Parathyroid adenoma (tissue), 2 donors: ENCODE results near the gene BORCS8.

Experiments used
- H2AFZ ChIP-seq: fragments of 300-600 bp; sonication (generic); one replicate; pipeline ENCODE4 v1.7.0; 2017; ENCODE audit warnings: antibody characterized with exemption, mild to moderate bottlenecking
- H3K27ac ChIP-seq: fragments of 300-600 bp; sonication (generic); one replicate; pipeline ENCODE4 v1.7.0; 2017
- H3K27me3 ChIP-seq: fragments of 300-600 bp; sonication (generic); one replicate; pipeline ENCODE4 v1.7.0; 2017; ENCODE audit warnings: low read length; ENCODE audit not compliant: control insufficient read depth, insufficient read depth
- H3K36me3 ChIP-seq: fragments of 300-600 bp; sonication (generic); one replicate; pipeline ENCODE4 v1.7.0; 2017; ENCODE audit warnings: low read length; ENCODE audit not compliant: control insufficient read depth, insufficient read depth
- H3K4me1 ChIP-seq: fragments of 300-600 bp; sonication (generic); one replicate; pipeline ENCODE4 v1.7.0; 2017; ENCODE audit warnings: control low read depth
- H3K4me2 ChIP-seq: fragments of 300-600 bp; sonication (generic); one replicate; pipeline ENCODE4 v1.7.0; 2017; ENCODE audit warnings: low read length
- H3K4me3 ChIP-seq: fragments of 300-600 bp; sonication (generic); one replicate; pipeline ENCODE4 v1.7.0; 2017; ENCODE audit warnings: low read depth, low read length
- H3K79me2 ChIP-seq: fragments of 300-600 bp; sonication (generic); one replicate; pipeline ENCODE4 v1.7.0; 2017; ENCODE audit warnings: control low read depth
- H3K9ac ChIP-seq: fragments of 300-600 bp; sonication (generic); one replicate; pipeline ENCODE4 v1.7.0; 2017; ENCODE audit warnings: mild to moderate bottlenecking
- H3K9me3 ChIP-seq: fragments of 300-600 bp; sonication (generic); one replicate; pipeline ENCODE4 v1.7.0; 2017; ENCODE audit warnings: low read length; ENCODE audit not compliant: control insufficient read depth
- TF ChIP-seq, protein P1 (sequence below): fragments of 300-600 bp; sonication (generic); IDR thresholded peaks from one replicate; pipeline ENCODE4 v1.7.0; 2017; ENCODE audit warnings: antibody characterized with exemption, mild to moderate bottlenecking
- donor health status: primary hyperparathyroidism.

The BORCS8 gene

GRCh38 chr19:19227217-19227616 is 35.3 kb upstream of the BORCS8 start:
- Histone ChIP-seq H3K4me2 (no peak overlapping the region), H3K9ac (no peak overlapping the region), H3K27ac (no peak overlapping the region), H3K9me3 (no peaks in the 10 kb centered on the region), H3K79me2 (no peaks in the 10 kb centered on the region), H3K27me3 (no peaks in the 10 kb centered on the region), H3K4me3 (no peak overlapping the region), H2AFZ (no peak overlapping the region), H3K4me1 (peaks cover 6% of the 10 kb centered on the region), H3K36me3 (no peaks in the 10 kb centered on the region)
- TF ChIP-seq, protein P1, sequence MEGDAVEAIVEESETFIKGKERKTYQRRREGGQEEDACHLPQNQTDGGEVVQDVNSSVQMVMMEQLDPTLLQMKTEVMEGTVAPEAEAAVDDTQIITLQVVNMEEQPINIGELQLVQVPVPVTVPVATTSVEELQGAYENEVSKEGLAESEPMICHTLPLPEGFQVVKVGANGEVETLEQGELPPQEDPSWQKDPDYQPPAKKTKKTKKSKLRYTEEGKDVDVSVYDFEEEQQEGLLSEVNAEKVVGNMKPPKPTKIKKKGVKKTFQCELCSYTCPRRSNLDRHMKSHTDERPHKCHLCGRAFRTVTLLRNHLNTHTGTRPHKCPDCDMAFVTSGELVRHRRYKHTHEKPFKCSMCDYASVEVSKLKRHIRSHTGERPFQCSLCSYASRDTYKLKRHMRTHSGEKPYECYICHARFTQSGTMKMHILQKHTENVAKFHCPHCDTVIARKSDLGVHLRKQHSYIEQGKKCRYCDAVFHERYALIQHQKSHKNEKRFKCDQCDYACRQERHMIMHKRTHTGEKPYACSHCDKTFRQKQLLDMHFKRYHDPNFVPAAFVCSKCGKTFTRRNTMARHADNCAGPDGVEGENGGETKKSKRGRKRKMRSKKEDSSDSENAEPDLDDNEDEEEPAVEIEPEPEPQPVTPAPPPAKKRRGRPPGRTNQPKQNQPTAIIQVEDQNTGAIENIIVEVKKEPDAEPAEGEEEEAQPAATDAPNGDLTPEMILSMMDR, result no peak

DNA sequence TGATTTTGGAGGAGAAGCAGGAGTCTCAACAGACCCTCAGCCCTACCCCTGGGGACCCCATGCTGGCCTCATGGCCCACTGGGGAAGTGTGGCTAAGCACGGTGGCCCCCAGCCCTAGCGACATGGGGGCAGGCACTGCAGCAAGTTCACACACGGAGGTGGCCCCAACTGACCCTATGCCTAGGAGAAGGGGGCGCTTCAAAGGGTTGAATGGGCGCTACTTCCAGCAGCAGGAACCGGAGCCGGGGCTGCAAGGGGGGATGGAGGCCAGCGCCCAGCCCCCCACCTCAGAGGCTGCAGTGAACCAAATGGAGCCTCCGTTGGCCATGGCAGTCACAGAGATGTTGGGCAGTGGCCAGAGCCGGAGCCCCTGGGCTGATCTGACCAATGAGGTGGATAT is 34.7 kb upstream of the BORCS8 start:
- Histone ChIP-seq H3K9me3 (no peaks in the 10 kb centered on the region), H3K4me3 (no peak overlapping the region), H3K9ac (no peak overlapping the region), H3K4me2 (no peak overlapping the region), H3K36me3 (no peaks in the 10 kb centered on the region), H2AFZ (no peak overlapping the region), H3K27ac (no peak overlapping the region), H3K79me2 (no peaks in the 10 kb centered on the region), H3K27me3 (no peaks in the 10 kb centered on the region), H3K4me1 (peaks cover 6% of the 10 kb centered on the region)
- TF ChIP-seq, protein P1, result no peak

DNA sequence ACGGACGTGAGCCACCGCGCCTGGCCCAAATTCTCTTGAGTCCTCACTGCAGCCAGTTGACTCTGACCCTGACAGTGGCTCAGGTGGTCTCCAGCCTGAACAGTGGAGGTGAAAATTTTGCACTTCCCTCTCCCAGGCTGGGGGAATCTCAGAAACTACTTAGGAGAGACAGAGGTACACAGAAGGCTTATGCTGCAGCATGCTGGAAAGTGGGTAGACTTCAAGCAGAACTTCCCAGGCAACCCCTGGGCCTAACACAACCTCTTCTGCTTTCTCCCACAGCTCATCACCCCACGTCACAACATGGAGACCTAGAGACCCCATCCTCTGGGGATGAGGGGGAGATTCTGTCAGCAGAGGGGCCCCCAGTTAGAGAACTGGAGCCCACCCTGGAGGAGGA is 34.3 kb upstream of the BORCS8 start:
- Histone ChIP-seq H3K4me2 (no peak overlapping the region), H3K27ac (no peak overlapping the region), H3K4me1 (peaks cover 6% of the 10 kb centered on the region), H3K36me3 (no peaks in the 10 kb centered on the region), H3K4me3 (no peak overlapping the region), H3K9ac (no peak overlapping the region), H3K27me3 (no peaks in the 10 kb centered on the region), H3K9me3 (no peaks in the 10 kb centered on the region), H3K79me2 (no peaks in the 10 kb centered on the region), H2AFZ (no peak overlapping the region)
- TF ChIP-seq, protein P1, result no peak

DNA sequence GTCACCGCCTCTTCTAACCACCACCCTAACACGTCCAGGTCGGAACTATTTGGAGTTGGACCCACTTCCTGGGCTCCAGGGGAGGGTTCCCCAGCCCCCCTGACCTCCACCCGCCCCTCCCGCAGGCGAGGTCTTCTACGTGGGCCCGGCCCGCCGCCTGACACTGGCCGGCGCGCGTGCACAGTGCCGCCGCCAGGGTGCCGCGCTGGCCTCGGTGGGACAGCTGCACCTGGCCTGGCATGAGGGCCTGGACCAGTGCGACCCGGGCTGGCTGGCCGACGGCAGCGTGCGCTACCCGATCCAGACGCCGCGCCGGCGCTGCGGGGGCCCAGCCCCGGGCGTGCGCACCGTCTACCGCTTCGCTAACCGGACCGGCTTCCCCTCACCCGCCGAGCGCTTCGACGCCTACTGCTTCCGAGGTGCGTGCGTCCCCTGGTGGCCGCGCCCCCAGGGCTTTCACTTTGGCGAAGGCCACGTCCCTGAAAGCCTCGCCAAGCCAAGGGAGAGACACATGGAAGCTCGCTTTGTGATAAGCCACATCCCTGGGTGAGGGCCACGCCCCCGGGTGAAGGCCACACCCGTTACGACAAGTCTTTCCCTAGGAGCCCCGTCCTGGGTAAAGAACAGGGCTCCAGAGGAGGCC is 33.0 kb upstream of the BORCS8 start:
- TF ChIP-seq, protein P1, result peak; percentile 72
- Histone ChIP-seq H3K36me3 (no peaks in the 10 kb centered on the region), H2AFZ (peak overlapping the region; percentile 85), H3K4me1 (peaks cover 6% of the 10 kb centered on the region), H3K27ac (no peak overlapping the region), H3K9ac (no peak overlapping the region), H3K79me2 (no peaks in the 10 kb centered on the region), H3K4me2 (peak overlapping the region; percentile 69), H3K4me3 (peak overlapping the region; percentile 24), H3K27me3 (no peaks in the 10 kb centered on the region), H3K9me3 (no peaks in the 10 kb centered on the region)
